Right ventricle myocardium inferior (tissue), 1 donor: ENCODE data around the gene OSBPL2. TPM values are rescaled to one million over a fixed set of nuclear protein-coding genes. Genes with fewer than 3 reads are reported as not detected.
A peak's percentile ranks its signal among the peaks of the same experiment; 100 is the strongest.

Source experiments
- ATAC-seq: fragments of 200-7000 bp; cut with Tn5 transposase; one replicate; pipeline ENCODE4 v1.9.1; 2020; ENCODE audit warnings: mild to moderate bottlenecking, moderate library complexity
- DNase-seq: peaks from one replicate; pipeline ENCODE4 v3.0.0; 2021; ENCODE audit errors: missing footprints
- intact Hi-C: fragments of 100-400 bp; cut with DNase I; formaldehyde crosslinking; loops from one replicate; pipeline ENCODE4 v1.11.0; 2022
- total RNA-seq: library from RNA; stranded (reverse); fragmentation: NEBNext Ultra II Directional; extraction: Animal tissue kit (Norgen Biotek cat#: 25700); gene quantifications from one replicate; pipeline ENCODE4 v1.2.1, GENCODE V29; 2021
- donor health status: DM: no; HTN: yes; CAD: no; lungs with severe emphysema.

Gene OSBPL2
- total RNA-seq, 1 donor from 2014 or later, result 59.5 TPM

DNA sequence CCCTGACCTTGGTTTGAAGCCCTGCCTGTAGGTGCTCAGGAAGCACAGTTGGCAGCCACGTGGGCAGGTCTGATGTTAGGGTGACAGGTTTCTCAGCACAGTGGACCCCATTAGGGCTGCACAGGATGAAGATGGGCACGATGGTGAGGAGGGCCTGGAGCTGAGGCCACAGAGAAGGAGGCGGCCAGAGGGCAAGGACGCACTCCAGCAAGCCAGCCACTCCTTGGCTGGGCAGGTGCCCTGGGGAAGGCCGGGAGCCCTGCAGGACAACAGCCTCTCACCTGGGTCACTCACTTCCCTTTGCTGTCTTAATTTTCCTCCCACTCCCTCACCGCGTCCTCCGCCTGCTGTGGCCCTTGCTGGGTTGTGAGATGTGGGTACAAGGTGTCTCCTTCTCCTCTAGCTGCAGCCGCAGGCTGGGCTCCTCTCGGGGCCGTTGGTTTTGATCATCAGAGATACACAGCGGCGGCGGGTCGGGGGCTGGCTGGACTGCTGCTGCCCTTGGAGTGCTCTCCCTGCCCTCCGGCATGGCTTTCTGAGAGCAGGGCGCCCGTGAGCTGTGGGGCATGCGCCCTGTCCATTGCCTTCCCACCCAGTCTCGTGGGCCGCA is 5.7 kb downstream of the OSBPL2 start:
- DNase-seq, result peak; percentile 42
- ATAC-seq, result no peak
- intact Hi-C loops, result no loop called here

DNA sequence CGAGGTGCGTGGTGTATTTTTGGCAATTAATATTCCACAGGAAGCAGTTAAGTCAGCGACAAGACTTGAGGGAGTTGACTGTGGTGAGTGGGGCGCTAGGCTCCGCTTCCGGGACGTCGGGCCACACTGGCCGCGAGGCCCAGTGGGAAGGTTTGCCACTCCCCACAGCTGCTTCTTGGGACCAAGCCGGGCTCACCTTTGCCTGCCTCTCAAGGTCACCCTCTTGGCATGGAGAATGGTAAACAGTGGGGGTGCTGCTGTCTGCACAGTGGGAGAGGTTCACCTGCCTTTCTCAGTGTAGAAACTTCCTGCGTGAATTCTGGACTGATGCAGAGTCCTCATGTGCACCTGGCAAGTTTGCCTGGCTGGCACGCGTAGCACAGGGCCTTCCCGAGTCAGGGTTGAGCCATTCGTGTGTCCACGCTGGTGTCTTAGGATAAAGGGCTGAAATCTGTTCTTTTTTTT is 6.4 kb downstream of the OSBPL2 start:
- ATAC-seq (no peak), DNase-seq (peak; percentile 39)
- intact Hi-C loops, result no loop called here

- intact Hi-C loops, result no loop called here
- ATAC-seq (no peak), DNase-seq (peak; percentile 43)
Observed at GRCh38 chr20:62245911-62246280, 7.6 kb downstream of the OSBPL2 start.

DNA sequence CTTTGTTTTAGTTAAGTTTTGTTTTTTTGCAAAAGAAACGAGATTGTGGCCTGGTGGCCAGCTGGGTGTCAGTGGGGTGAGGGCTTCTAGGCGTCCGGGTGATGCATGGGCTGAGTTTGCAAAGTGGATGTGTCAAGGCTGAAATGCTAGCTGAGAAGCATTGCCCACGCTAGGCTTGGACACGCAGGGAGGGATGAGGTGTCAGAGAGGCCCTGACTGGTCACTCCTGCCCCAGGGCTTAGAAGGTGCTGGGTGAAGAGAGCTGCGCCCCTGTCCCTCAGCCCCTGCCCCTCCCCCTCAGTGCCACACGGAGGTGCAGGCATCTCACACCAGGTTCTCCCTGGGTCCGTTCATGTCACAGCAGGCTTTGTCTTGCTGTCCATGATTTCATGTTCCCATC is 8.1 kb downstream of the OSBPL2 start:
- DNase-seq (peak; percentile 46), ATAC-seq (peak; percentile 1)
- intact Hi-C loops, result no loop called here

DNA sequence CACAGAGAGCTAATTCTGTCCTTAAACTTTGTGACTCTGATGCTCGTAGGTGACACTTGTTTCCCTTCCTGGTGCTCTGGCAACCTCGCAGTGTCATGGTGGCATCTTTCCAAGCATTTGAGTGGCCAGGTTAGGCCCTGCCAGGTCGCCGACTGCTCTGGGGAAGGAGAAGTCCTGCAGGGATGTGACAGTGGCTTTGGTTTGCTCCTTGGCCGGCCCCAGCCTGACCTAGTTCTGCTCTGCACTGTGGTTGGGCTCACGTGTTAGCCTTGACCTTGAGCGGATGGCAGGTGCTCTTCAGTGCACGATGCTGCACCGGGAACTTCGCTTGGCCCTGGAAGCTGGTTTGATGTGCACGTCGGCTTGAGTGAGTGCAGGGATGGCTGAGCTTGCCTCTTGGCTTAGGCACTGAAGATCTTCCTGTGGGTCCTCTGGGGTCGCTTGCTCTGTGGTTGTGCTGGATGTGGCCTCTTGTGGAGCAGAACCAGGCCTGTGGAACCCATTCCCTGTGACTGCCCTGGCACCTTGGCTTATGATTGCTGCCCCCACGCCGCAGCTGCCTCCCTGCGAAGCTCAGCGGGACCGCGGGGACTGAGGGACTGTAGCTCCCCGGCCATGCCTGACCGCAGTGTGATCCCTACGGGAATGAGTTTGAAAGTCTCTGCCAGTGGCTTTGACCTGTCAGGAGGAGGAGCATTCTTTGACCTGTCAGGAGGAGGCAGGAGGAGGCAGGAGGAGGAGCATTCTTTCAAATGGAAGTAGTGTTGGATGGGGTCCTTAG is 8.7 kb downstream of the OSBPL2 start:
- DNase-seq (peak; percentile 76), ATAC-seq (peak; percentile 90)
- intact Hi-C loops, result no loop called here

DNA sequence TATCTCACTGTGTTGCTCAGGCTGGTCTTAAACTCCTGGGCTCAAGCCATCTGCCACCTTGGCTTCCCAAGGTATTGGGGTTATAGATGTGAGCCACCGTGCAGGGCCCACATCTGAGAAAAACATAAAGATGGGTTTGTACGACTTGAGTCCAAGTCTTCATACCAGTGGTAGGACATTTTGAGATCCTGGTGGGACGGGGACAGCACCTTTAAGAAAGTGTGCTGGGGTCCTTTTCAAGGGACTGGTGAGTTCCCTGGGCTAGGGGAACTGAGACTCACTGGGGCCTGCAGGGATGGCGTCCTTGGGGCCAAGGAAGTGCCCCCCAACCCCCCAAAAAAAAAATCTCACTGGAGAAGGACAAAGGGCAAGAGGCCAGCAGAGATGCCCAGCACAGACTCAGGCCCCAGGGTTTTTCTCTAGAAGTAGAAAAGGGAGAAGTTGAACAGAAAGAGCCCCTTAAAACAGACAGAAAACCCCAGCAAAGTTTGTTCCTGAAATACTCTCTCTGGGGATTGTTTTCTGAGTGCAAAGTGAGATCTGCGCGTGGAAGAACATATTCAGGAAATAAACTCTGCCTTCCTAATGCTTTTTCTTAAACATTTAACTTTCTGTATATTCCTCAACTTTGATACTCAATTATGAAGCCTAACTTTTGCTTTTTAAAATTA is 10.7 kb downstream of the OSBPL2 start:
- no peak for ATAC-seq
- DNase-seq, result peak; percentile 5
- intact Hi-C loops, result no loop called here

DNA sequence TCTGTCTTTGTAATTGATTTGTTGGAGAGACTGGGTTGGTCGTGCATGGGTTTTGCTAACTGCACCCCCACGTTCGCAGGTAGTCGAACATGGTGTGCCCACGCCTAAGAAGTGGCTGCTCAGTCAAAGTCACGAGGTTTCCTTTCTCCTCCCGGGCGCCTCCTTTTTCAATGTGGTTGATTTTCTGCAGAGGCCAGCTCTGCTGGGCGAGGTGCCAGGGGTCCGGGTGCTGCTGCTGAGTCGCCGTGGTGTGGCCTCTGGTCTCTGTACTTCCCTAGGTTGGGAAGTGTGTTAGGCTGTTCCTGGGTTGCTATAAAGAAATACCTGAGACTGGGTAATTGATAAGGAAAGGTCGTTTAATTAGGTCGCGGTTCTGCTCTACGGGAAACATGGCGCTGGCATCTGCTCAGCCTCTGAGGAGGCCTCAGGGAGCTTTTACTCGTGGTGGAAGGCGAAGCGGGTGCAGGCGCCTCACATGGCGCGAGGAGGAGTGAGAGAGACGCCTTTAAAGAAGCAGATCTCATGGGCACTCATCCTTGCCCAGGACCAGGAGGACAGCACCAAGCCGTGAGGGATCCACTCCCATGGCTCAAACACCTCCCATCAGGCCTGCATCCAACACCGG is 14.1 kb downstream of the OSBPL2 start:
- intact Hi-C loops, result no loop called here
- DNase-seq (peak; percentile 48), ATAC-seq (no peak)

GRCh38 chr20:62253398-62253797 is 15.1 kb downstream of the OSBPL2 start:
- DNase-seq (peak; percentile 2), ATAC-seq (no peak)
- intact Hi-C loops, result no loop called here

GRCh38 chr20:62254021-62254724 is 15.9 kb downstream of the OSBPL2 start:
- intact Hi-C loops, result no loop called here
- peak; percentile 32 for DNase-seq
- ATAC-seq, result no peak

GRCh38 chr20:62255976-62256375 is 17.7 kb downstream of the OSBPL2 start:
- intact Hi-C loops, result no loop called here
- DNase-seq, result no peak
- no peak for ATAC-seq

DNA sequence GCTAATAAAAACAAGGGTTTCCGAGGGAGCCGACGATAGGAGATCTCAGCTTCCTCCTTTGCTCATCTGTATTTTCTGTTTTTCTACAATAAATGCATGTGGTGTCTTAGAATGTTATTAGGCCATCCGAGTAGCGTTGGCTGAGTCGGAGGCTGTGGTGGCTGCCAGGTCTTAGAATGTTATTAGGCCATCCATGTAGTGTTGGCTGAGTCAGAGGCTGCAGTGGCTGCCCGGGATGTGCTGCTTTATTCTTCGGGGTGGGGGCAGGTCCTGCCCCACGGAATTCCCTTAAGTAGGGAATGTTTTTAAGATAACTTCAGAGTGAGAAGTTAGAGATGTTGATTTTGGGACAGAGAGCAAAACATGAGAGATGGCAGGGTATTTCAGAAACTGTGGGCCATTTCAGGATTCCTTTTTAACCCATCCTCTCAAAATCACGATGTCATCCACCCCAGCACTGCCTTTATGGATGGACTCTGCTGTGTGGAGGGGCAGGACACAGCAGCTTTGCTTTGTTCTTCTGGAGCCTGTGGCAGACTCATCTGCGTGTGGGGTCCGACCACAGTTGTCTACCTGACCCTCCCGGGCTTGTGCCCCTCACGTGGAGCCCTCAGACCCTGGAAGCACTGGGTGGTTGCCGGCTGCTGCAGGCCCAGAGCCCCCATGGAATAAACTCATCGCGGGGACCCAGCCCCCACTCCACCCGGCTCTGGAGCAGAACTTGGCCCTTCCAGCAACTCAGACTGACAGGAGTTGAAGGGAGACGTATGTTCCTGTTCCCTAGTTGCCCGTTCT is 20.4 kb downstream of the OSBPL2 start:
- intact Hi-C loops, result no loop called here
- no peak for DNase-seq
- ATAC-seq, result peak; percentile 86

DNA sequence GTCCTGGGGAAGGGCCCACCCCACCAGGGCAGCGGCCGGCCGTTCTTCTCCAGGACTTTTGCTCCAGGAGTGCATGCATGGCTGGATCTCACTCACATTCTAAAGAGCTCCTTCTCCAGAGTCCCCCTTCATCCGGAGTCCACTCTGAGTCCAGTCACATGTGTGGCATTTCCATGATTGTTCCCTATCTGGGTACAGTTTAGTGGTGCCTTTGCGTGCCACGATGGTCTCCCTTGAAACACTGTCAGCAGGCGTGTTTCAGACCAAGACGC is 20.9 kb downstream of the OSBPL2 start:
- ATAC-seq (no peak), DNase-seq (no peak)
- intact Hi-C loops, result no loop called here

- ATAC-seq (no peak), DNase-seq (no peak)
- intact Hi-C loops, result no loop called here
Observed at GRCh38 chr20:62262064-62262463, 23.7 kb downstream of the OSBPL2 start.

DNA sequence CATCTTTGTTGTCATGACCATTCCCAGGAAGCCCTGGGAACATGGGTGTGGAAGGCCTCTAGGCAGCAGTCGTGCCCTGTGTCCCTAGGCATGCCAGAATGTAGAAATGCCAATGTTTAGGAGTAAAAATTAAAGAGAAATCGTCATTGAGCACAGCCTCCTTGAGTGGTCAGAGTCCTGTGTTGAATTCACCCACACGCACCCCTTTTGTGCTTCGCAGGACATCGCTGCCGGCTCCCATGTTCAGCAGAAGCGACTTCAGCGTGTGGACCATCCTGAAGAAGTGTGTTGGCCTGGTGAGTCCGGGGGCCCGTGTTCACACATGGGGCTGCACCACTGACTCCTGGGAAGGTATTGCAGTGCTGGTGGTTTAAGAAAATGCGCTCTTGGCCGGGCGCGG is 25.1 kb downstream of the OSBPL2 start:
- intact Hi-C loops, result no loop called here
- no peak for ATAC-seq
- DNase-seq, result no peak

- ATAC-seq (no peak), DNase-seq (no peak)
- intact Hi-C loops, result no loop called here
Observed at GRCh38 chr20:62265365-62265764, 27.0 kb downstream of the OSBPL2 start.

DNA sequence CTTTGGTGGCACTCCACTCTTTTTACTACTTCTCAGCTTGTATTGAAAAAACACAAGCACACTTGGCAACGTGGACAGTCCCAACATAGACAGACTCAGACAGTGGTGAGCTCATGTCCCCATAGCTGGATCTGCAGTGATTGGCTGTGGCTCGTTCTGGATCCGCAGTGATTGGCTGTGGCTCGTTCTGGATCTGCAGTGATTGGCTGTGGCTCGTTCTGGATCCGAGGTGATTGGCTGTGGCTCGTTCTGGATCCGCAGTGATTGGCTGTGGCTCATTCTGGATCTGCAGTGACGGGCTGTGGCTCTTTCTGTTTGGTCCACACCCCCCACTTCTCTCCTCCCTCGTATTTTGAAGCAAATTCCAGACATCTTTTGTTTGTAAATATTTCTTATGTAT is 28.0 kb downstream of the OSBPL2 start:
- ATAC-seq (no peak), DNase-seq (no peak)
- intact Hi-C loops, result no loop called here

GRCh38 chr20:62266851-62267250 is 28.5 kb downstream of the OSBPL2 start:
- no peak for DNase-seq
- ATAC-seq, result no peak
- intact Hi-C loops, result no loop called here

GRCh38 chr20:62267543-62267942 is 29.2 kb downstream of the OSBPL2 start:
- DNase-seq (no peak), ATAC-seq (peak; percentile 82)
- intact Hi-C loops, result no loop called here
